H9 (cell line): ENCODE measurements around the gene SLCO2A1. TPM values are rescaled to one million over a fixed set of nuclear protein-coding genes. Genes with fewer than 3 reads are reported as not detected.

Experiments used
- DNase-seq: peaks from one replicate; pipeline ENCODE4 v3.0.0-alpha.2; 2017
- H2AFZ ChIP-seq: one replicate; pipeline ENCODE4 v1.6.1; 2013; ENCODE audit warnings: mild to moderate bottlenecking, low read length, control low read depth, moderate library complexity
- H2AK5ac ChIP-seq: 2 replicates; pipeline ENCODE4 v1.6.1; 2013; ENCODE audit warnings: low read length, control low read depth, mixed read lengths; ENCODE audit not compliant: insufficient read length
- H2BK120ac ChIP-seq: one replicate; pipeline ENCODE4 v1.6.1; 2013; ENCODE audit warnings: low read depth, mild to moderate bottlenecking, low read length, control low read depth, inconsistent platforms; ENCODE audit not compliant: poor library complexity, severe bottlenecking
- H2BK12ac ChIP-seq: 2 replicates; pipeline ENCODE4 v1.6.1; 2013; ENCODE audit warnings: low read length, control low read depth, mixed read lengths, low read depth; ENCODE audit not compliant: insufficient read length
- H2BK15ac ChIP-seq: 2 replicates; pipeline ENCODE4 v1.6.1; 2013; ENCODE audit warnings: low read depth, low read length, control low read depth
- H2BK20ac ChIP-seq: one replicate; pipeline ENCODE4 v1.6.1; 2013; ENCODE audit warnings: low read depth, mild to moderate bottlenecking, low read length, control low read depth, inconsistent platforms; ENCODE audit not compliant: poor library complexity, severe bottlenecking
- H2BK5ac ChIP-seq: 2 replicates; pipeline ENCODE4 v1.6.1; 2013; ENCODE audit warnings: low read length, control low read depth, mixed read lengths; ENCODE audit not compliant: insufficient read length
- H3K14ac ChIP-seq: 2 replicates; pipeline ENCODE4 v1.6.1; 2013; ENCODE audit warnings: low read length, control low read depth; ENCODE audit not compliant: insufficient read depth
- H3K18ac ChIP-seq: 2 replicates; pipeline ENCODE4 v1.6.1; 2013; ENCODE audit warnings: low read depth, mild to moderate bottlenecking, mixed read lengths, low read length, control low read depth; ENCODE audit not compliant: insufficient read length
- H3K23ac ChIP-seq: 2 replicates; pipeline ENCODE4 v1.6.1; 2013; ENCODE audit warnings: low read length, control low read depth, mixed read lengths, low read depth; ENCODE audit not compliant: insufficient read length
- H3K23me2 ChIP-seq: 2 replicates; pipeline ENCODE4 v1.6.1; 2013; ENCODE audit warnings: low read depth, mild to moderate bottlenecking, mixed read lengths, low read length, control low read depth; ENCODE audit not compliant: insufficient read length, poor library complexity, severe bottlenecking
- H3K27ac ChIP-seq: 2 replicates; pipeline ENCODE4 v1.5.1; 2013; ENCODE audit warnings: low read length, control low read depth, mixed read lengths, low read depth; ENCODE audit not compliant: insufficient read length
- H3K27me3 ChIP-seq: 2 replicates; pipeline ENCODE4 v1.6.1; 2013; ENCODE audit warnings: low read length, control low read depth, inconsistent platforms; ENCODE audit not compliant: insufficient read depth
- H3K4ac ChIP-seq: 2 replicates; pipeline ENCODE4 v1.6.1; 2013; ENCODE audit warnings: low read depth, mild to moderate bottlenecking, control low read depth, inconsistent platforms, low read length, moderate library complexity
- H3K4me1 ChIP-seq: 2 replicates; pipeline ENCODE4 v1.6.1; 2013; ENCODE audit warnings: low read length, control low read depth, inconsistent platforms; ENCODE audit not compliant: insufficient read depth
- H3K4me2 ChIP-seq: 2 replicates; pipeline ENCODE4 v1.6.1; 2013; ENCODE audit warnings: low read length, control low read depth, mixed read lengths; ENCODE audit not compliant: insufficient read length, insufficient read depth
- H3K56ac ChIP-seq: 2 replicates; pipeline ENCODE4 v1.6.1; 2013; ENCODE audit warnings: low read depth, mild to moderate bottlenecking, mixed read lengths, low read length, control low read depth; ENCODE audit not compliant: insufficient read length
- H3K79me1 ChIP-seq: 2 replicates; pipeline ENCODE4 v1.6.1; 2013; ENCODE audit warnings: low read depth, mild to moderate bottlenecking, moderate library complexity, low read length, control low read depth, inconsistent platforms; ENCODE audit not compliant: insufficient read depth, poor library complexity, severe bottlenecking
- H3K79me2 ChIP-seq: 2 replicates; pipeline ENCODE4 v1.6.1; 2013; ENCODE audit warnings: low read length, control low read depth, inconsistent platforms; ENCODE audit not compliant: insufficient read depth
- H3K9ac ChIP-seq: 2 replicates; pipeline ENCODE4 v1.6.1; 2013; ENCODE audit warnings: low read length, control low read depth, mixed read lengths; ENCODE audit not compliant: insufficient read length; ENCODE audit errors: extremely low read depth
- H3K9me3 ChIP-seq: one replicate; pipeline ENCODE4 v1.6.1; 2013; ENCODE audit warnings: low read depth, low read length, inconsistent platforms; ENCODE audit not compliant: control insufficient read depth
- H3T11ph ChIP-seq: one replicate; pipeline ENCODE4 v1.6.1; 2013; ENCODE audit warnings: mild to moderate bottlenecking, low read length, control low read depth, inconsistent platforms
- H4K20me1 ChIP-seq: one replicate; pipeline ENCODE4 v1.6.1; 2013; ENCODE audit not compliant: control insufficient read depth, insufficient read length, insufficient read depth
- H4K5ac ChIP-seq: 2 replicates; pipeline ENCODE4 v1.6.1; 2013; ENCODE audit warnings: low read depth, mild to moderate bottlenecking, mixed read lengths, low read length, control low read depth; ENCODE audit not compliant: insufficient read length
- H4K8ac ChIP-seq: replicated peaks from 2 replicates; pipeline ENCODE4 v1.6.1; 2013; ENCODE audit warnings: low read length, control low read depth, mixed read lengths, low read depth; ENCODE audit not compliant: insufficient read length
- H4K91ac ChIP-seq: 2 replicates; pipeline ENCODE4 v1.6.1; 2013; ENCODE audit warnings: low read depth, mild to moderate bottlenecking, moderate library complexity, mixed read lengths, low read length, control low read depth; ENCODE audit not compliant: insufficient read length
- H3K27ac Mint-ChIP-seq, 3 experiments: 2 replicates in 2 of 3; 3 replicates in 1 of 3; pipeline ENCODE4 v1.8.0; 2020 to 2021; ENCODE audit warnings: mixed read lengths in 3 of 3, mild to moderate bottlenecking in 1 of 3, moderate library complexity in 1 of 3
- H3K27me3 Mint-ChIP-seq: 2 replicates; pipeline ENCODE4 v1.8.0; 2021; ENCODE audit warnings: low read depth, mild to moderate bottlenecking, moderate library complexity, mixed read lengths
- H3K36me3 Mint-ChIP-seq, 3 experiments: 2 replicates in 2 of 3; 3 replicates in 1 of 3; pipeline ENCODE4 v1.8.0; 2020 to 2021; ENCODE audit warnings: low read depth in 3 of 3, mixed read lengths in 3 of 3; ENCODE audit not compliant: insufficient read depth in 1 of 3
- H3K4me1 Mint-ChIP-seq, 2 experiments: 2 replicates each; pipeline ENCODE4 v1.8.0; 2020; ENCODE audit warnings: mixed read lengths in 2 of 2
- H3K4me3 Mint-ChIP-seq, 2 experiments: 2 replicates in 1 of 2; 3 replicates in 1 of 2; pipeline ENCODE4 v1.8.0; 2020 to 2021; ENCODE audit warnings: mild to moderate bottlenecking in 2 of 2, mixed read lengths in 2 of 2, moderate library complexity in 1 of 2
- H3K9me3 Mint-ChIP-seq, 2 experiments: 2 replicates in 1 of 2; 3 replicates in 1 of 2; pipeline ENCODE4 v1.8.0; 2020; ENCODE audit warnings: mild to moderate bottlenecking in 2 of 2, mixed read lengths in 2 of 2, moderate library complexity in 1 of 2
- CTCF ChIP-seq: fragments of 200-600 bp; sonication (generic); conservative IDR thresholded peaks from 3 replicates; pipeline ENCODE4 v1.8.0; 2021; ENCODE audit warnings: antibody characterized with exemption, mild to moderate bottlenecking
- WGBS: extraction: QIAGEN DNeasy Blood & Tissue Kit; methylation state at CpG from one replicate; pipeline ENCODE4 v1.1.7; 2013; ENCODE audit warnings: missing lambda C conversion rate, low lambda C conversion rate, mixed read lengths; ENCODE audit not compliant: insufficient read length; ENCODE audit errors: extremely low coverage; 5-methylcytosine and 5-hydroxymethylcytosine counted together
- total RNA-seq: library from RNA; stranded (reverse); gene quantifications from 2 replicates; pipeline ENCODE4 v1.2.1, GENCODE V29; 2021

The SLCO2A1 gene
- total RNA-seq, 1 experiment from 2014 or later = 0.98 TPM

- Histone ChIP-seq H3K9me3 (no peaks in the 10 kb centered on the region), H3K27ac (no peak overlapping the region), H4K20me1 (no peaks in the 10 kb centered on the region), H3K79me1 (no peaks in the 10 kb centered on the region), H3K79me2 (no peaks in the 10 kb centered on the region), H2BK12ac (no peak overlapping the region), H2BK5ac (no peak overlapping the region), H2AFZ (no peak overlapping the region), H3K56ac (no peak overlapping the region), H3K27me3 (no peaks in the 10 kb centered on the region), H3K23ac (no peak overlapping the region), H3T11ph (no peak overlapping the region), H3K9ac (no peak overlapping the region), H2BK15ac (no peak overlapping the region; the same call in 1 of the 2 replicates), H4K5ac (no peak overlapping the region), H3K4me1 (no peaks in the 10 kb centered on the region), H3K23me2 (no peaks in the 10 kb centered on the region), H4K8ac (no peak overlapping the region), H3K4ac (no peak overlapping the region), H3K4me2 (no peak overlapping the region), H2AK5ac (no peak overlapping the region), H3K18ac (no peak overlapping the region), H2BK20ac (no peak overlapping the region), H4K91ac (no peak overlapping the region), H3K14ac (no peak overlapping the region), H2BK120ac (no peak overlapping the region)
- no peak for TF ChIP-seq CTCF
- H3K36me3 Mint-ChIP-seq = peaks cover 0 to 2% (median 2%) of the 10 kb centered on the region in 3 experiments; a peak in 2 of 7 replicates
- no peak overlapping the region for H3K4me3 Mint-ChIP-seq
- H3K27ac Mint-ChIP-seq = no peak overlapping the region
- no peak for DNase-seq
- no CpG with 5 or more reads among the region's 6 CpGs for WGBS
- H3K4me1 Mint-ChIP-seq = peaks cover under 1 to 5% of the 10 kb centered on the region in 2 experiments; a peak in 2 of 4 replicates
- peaks cover 13% of the 10 kb centered on the region for H3K27me3 Mint-ChIP-seq
- H3K9me3 Mint-ChIP-seq = no peaks in the 10 kb centered on the region; a peak in 1 of 5 replicates
Observed at GRCh38 chr3:133956982-133957381, 72.7 kb downstream of the SLCO2A1 start.
